GM12878 (cell line): Measurements from ENCODE around the gene CXCL13. TPM values are rescaled to one million over a fixed set of nuclear protein-coding genes. Genes with fewer than 3 reads are reported as not detected.

ENCODE experiments used
- ATAC-seq: fragments of 200-7000 bp; cut with Tn5 transposase; 3 replicates; pipeline ENCODE4 v1.9.1; 2020; ENCODE audit warnings: mild to moderate bottlenecking, moderate library complexity
- BruUV-seq: library from RNA; stranded (reverse); fragments of 400-500 nt; replicated peaks from 2 replicates; lab custom pipeline; 2021; lab: Mats Ljungman, UMichigan
- CTCF ChIA-PET: fragments of 300-600 bp; sonication (Branson Sonifier 250); formaldehyde crosslinking; extraction: SDS; loops from one replicate; lab custom pipeline; 2021; ENCODE audit warnings: inconsistent platforms; lab: Yijun Ruan, JAX
- POLR2A ChIA-PET: fragments of 350-600 bp; formaldehyde crosslinking; extraction: SDS; loops from one replicate; lab custom pipeline; 2021; ENCODE audit warnings: inconsistent platforms; lab: Charles Lee
- RAD21 ChIA-PET: fragments of 300-600 bp; sonication (Branson Sonifier 250); formaldehyde crosslinking; loops from one replicate; lab custom pipeline; 2023; ENCODE audit warnings: antibody characterized with exemption; ENCODE audit not compliant: unreplicated experiment; lab: Charles Lee
- SMC1A ChIA-PET: fragments of 300-600 bp; sonication (Branson Sonifier 250); formaldehyde crosslinking; loops from one replicate; lab custom pipeline; 2023; ENCODE audit not compliant: unreplicated experiment, uncharacterized antibody; lab: Charles Lee
- DNase-seq: peaks from one replicate; pipeline ENCODE4 v3.0.0-alpha.2; 2011; ENCODE audit warnings: low read depth, low spot score
- FAIRE-seq: peaks from 3 replicates; lab custom pipeline; 2011; peaks lifted over from hg19 to GRCh38; lab: Jason Lieb, UNC
- H2AFZ ChIP-seq: 2 replicates; pipeline ENCODE4 v1.6.0; 2011; ENCODE audit warnings: low read depth, low read length, control low read depth; ENCODE audit not compliant: control insufficient read depth
- H3K27ac ChIP-seq: 2 replicates; pipeline ENCODE4 v1.5.1; 2011; ENCODE audit warnings: control low read depth; ENCODE audit not compliant: control insufficient read depth, insufficient read depth
- H3K27me3 ChIP-seq, 2 experiments: replicated peaks in 1 of 2; 2 replicates each; pipeline versions ENCODE4 v1.6.0 to v1.6.1; 2011; ENCODE audit warnings: low read length in 1 of 2; ENCODE audit not compliant: control insufficient read depth in 2 of 2, insufficient read depth in 2 of 2
- H3K36me3 ChIP-seq, 2 experiments: 2 replicates each; pipeline ENCODE4 v1.5.1; 2011; ENCODE audit warnings: low read length in 1 of 2; ENCODE audit not compliant: control insufficient read depth in 2 of 2, insufficient read depth in 2 of 2
- H3K4me1 ChIP-seq: 2 replicates; pipeline ENCODE4 v1.6.1; 2011; ENCODE audit warnings: mild to moderate bottlenecking, low read length, moderate library complexity, mixed read lengths; ENCODE audit not compliant: control insufficient read depth, insufficient read depth
- H3K4me2 ChIP-seq: 2 replicates; pipeline ENCODE4 v1.6.0; 2011; ENCODE audit warnings: control low read depth; ENCODE audit not compliant: control insufficient read depth, insufficient read depth
- H3K4me3 ChIP-seq: fragments of 200-600 bp; sonication (generic); 2 replicates; pipeline ENCODE4 v1.5.1; 2016
- H3K79me2 ChIP-seq: 2 replicates; pipeline ENCODE4 v1.6.0; 2011; ENCODE audit warnings: low read length; ENCODE audit not compliant: control insufficient read depth, insufficient read depth
- H3K9ac ChIP-seq: 2 replicates; pipeline ENCODE4 v1.8.0; 2011; ENCODE audit warnings: low read length, control low read depth, mixed read lengths; ENCODE audit not compliant: control insufficient read depth, insufficient read depth
- H3K9me3 ChIP-seq: replicated peaks from 3 replicates; pipeline ENCODE4 v1.5.1; 2011; ENCODE audit warnings: mild to moderate bottlenecking, low read length; ENCODE audit not compliant: control insufficient read depth, insufficient read depth
- H4K20me1 ChIP-seq: 2 replicates; pipeline ENCODE4 v1.6.0; 2011; ENCODE audit not compliant: control insufficient read depth, insufficient read depth
- CHD4 ChIP-seq: fragments of 200-600 bp; sonication (generic); IDR thresholded peaks from 2 replicates; pipeline ENCODE4 v1.6.1; 2016; ENCODE audit warnings: mild to moderate bottlenecking
- DPF2 ChIP-seq: fragments of 450-650 bp; IDR thresholded peaks from 2 replicates; pipeline ENCODE4 v1.6.1; 2017; ENCODE audit warnings: mild to moderate bottlenecking
- E2F4 ChIP-seq: IDR thresholded peaks from 2 replicates; pipeline ENCODE4 v1.6.1; 2012; ENCODE audit warnings: low read depth, low read length, improper control_type of control experiment
- IKZF1 ChIP-seq: fragments of 450-650 bp; conservative IDR thresholded peaks from 2 replicates; pipeline ENCODE4 v1.6.1; 2017; ENCODE audit warnings: antibody characterized with exemption, mild to moderate bottlenecking
- KDM1A ChIP-seq: fragments of 200-600 bp; sonication (generic); IDR thresholded peaks from 2 replicates; pipeline ENCODE4 v1.6.1; 2016; ENCODE audit warnings: borderline replicate concordance
- RAD21 ChIP-seq: IDR thresholded peaks from 2 replicates; pipeline ENCODE4 v1.6.1; 2011; ENCODE audit warnings: mild to moderate bottlenecking, low read depth, low read length, moderate library complexity; ENCODE audit not compliant: insufficient read depth
- RB1 ChIP-seq: fragments of 450-650 bp; formaldehyde crosslinking; IDR thresholded peaks from 2 replicates; pipeline ENCODE4 v1.6.1; 2017; ENCODE audit warnings: mild to moderate bottlenecking, borderline replicate concordance
- SIX5 ChIP-seq: IDR thresholded peaks from 2 replicates; pipeline ENCODE4 v1.6.1; 2011; ENCODE audit warnings: mild to moderate bottlenecking, low read depth, low read length, moderate library complexity; ENCODE audit not compliant: severe bottlenecking
- SKIL ChIP-seq: fragments of 450-650 bp; IDR thresholded peaks from 2 replicates; pipeline ENCODE4 v1.6.1; 2017; ENCODE audit warnings: mild to moderate bottlenecking, low read depth, inconsistent platforms; ENCODE audit not compliant: poor library complexity, severe bottlenecking
- SP1 ChIP-seq: IDR thresholded peaks from one replicate; pipeline ENCODE4 v1.6.1; 2011; ENCODE audit warnings: low read depth, low read length
- YBX1 ChIP-seq: fragments of 450-650 bp; IDR thresholded peaks from 2 replicates; pipeline ENCODE4 v1.6.1; 2016; ENCODE audit warnings: antibody characterized with exemption
- ZNF274 ChIP-seq: IDR thresholded peaks from one replicate; pipeline ENCODE4 v1.8.0; 2011; ENCODE audit not compliant: insufficient read length, insufficient read depth
- ZZZ3 ChIP-seq: IDR thresholded peaks from 2 replicates; pipeline ENCODE4 v1.6.1; 2011; ENCODE audit warnings: low read depth; ENCODE audit not compliant: control insufficient read depth, insufficient read length
- in situ Hi-C: fragments of 300-500 bp; cut with MboI; formaldehyde crosslinking; loops from 9 replicates; pipeline ENCODE4 v1.14.3; 2018; ENCODE audit warnings: mixed read lengths
- intact Hi-C: fragments of 100-400 bp; cut with micrococcal nuclease; formaldehyde crosslinking; loops from one replicate; pipeline ENCODE4 v1.14.2; 2022; ENCODE audit not compliant: unreplicated experiment
- polyA plus RNA-seq, 11 experiments: library from polyadenylated mRNA; depleted of rRNA in 4 of 11; unstranded in 6 of 11; stranded (reverse) in 5 of 11; fragments of >200 nt; fragmentation: Nextera tagmentation in 4 of 11; fragmentation: Illumina TruSeq in 1 of 11; extraction: Ambion mirVana in 4 of 11; extraction: Trizol in 1 of 11; gene quantifications; 1 replicate in 1 of 11; 2 replicates in 10 of 11; pipeline versions ENCODE4 v1.2.1 to v1.2.3, GENCODE V29; 2011 to 2016; ENCODE audit warnings: inconsistent platforms in 2 of 11, missing spikeins in 2 of 11, low read depth in 1 of 11
- total RNA-seq, 4 experiments: library from RNA; depleted of rRNA in 3 of 4; stranded (reverse); fragments of >200 nt in 3 of 4; fragmentation: Illumina TruSeq in 1 of 4; extraction: Trizol in 1 of 4; gene quantifications; 2 replicates each; pipeline versions ENCODE4 v1.2.1 to v1.2.3, GENCODE V29; 2013 to 2021

The CXCL13 gene
- total and polyA plus RNA-seq, 10 of the 15 experiments (the other 5 are each of a cell fraction or from before 2014, with no cell fraction given): 0.05 to 0.16 TPM; not detected in 8

GRCh38 chr4:77582711-77583110 is 22.9 kb upstream of the CXCL13 start:
- no peak overlapping the region for H3K9ac ChIP-seq
- ATAC-seq (no peak), DNase-seq (no peak), FAIRE-seq (no peak)
- ChIA-PET CTCF (interaction anchor here (1.1 to 1.7 kb wide), 3 partner anchors 15 to 18 kb away, joined by 4 to 7 read pairs (median 7); no protein-coding TSS in a partner anchor), SMC1A (interaction anchor here (0.8 kb wide), 2 partner anchors 21 to 83 kb away, joined by 3 read pairs; no protein-coding TSS in a partner anchor), POLR2A (no interaction called here), RAD21 (no interaction called here)
- no peaks in the 10 kb centered on the region for H4K20me1 ChIP-seq
- H3K4me3 ChIP-seq: no peak overlapping the region
- no peak overlapping the region for H3K27ac ChIP-seq
- no peaks in the 10 kb centered on the region for H3K36me3 ChIP-seq
- intact Hi-C loops (no loop called here), in situ Hi-C loops (no loop called here)
- no peaks in the 10 kb centered on the region for H3K79me2 ChIP-seq
- no peak overlapping the region for H2AFZ ChIP-seq
- no TSS peak for BruUV-seq
- TF ChIP-seq RB1 (no peak), YBX1 (no peak), ZZZ3 (no peak), E2F4 (no peak), DPF2 (no peak), SP1 (no peak), ZNF274 (no peak), CHD4 (no peak), SKIL (no peak), RAD21 (no peak), SIX5 (no peak), IKZF1 (no peak), KDM1A (no peak)
- peaks cover 2% of the 10 kb centered on the region; the same call in 2 of the 3 replicates for H3K9me3 ChIP-seq
- no peak overlapping the region for H3K4me2 ChIP-seq
- no peaks in the 10 kb centered on the region for H3K27me3 ChIP-seq
- peaks cover 12% of the 10 kb centered on the region for H3K4me1 ChIP-seq
